Thyroid gland (tissue), 4 donors: ENCODE data around the gene PMP22. TPM values are rescaled to one million over a fixed set of nuclear protein-coding genes. Genes with fewer than 3 reads are reported as not detected.

Source experiments
- DNase-seq, 2 donors: peaks; one replicate each; pipeline ENCODE4 v3.0.0-alpha.2; 2019
- H3K27ac ChIP-seq, 3 donors: fragments of 200-600 bp; sonication (generic); 1 replicate in 2 of 3; 2 replicates in 1 of 3; pipeline ENCODE4 v1.5.1; 2016 to 2019; ENCODE audit warnings: mild to moderate bottlenecking in 1 of 3, moderate library complexity in 1 of 3
- H3K27me3 ChIP-seq: fragments of 200-600 bp; sonication (generic); one replicate; pipeline ENCODE4 v1.5.1; 2019
- H3K36me3 ChIP-seq, 2 donors: fragments of 200-600 bp; sonication (generic); one replicate each; pipeline ENCODE4 v1.5.1; 2016 to 2019
- H3K4me1 ChIP-seq, 2 donors: fragments of 200-600 bp; sonication (generic); one replicate each; pipeline ENCODE4 v1.5.1; 2017 to 2019
- H3K4me3 ChIP-seq, 3 donors: fragments of 200-600 bp; sonication (generic); replicated peaks in 1 of 3; 1 replicate in 2 of 3; 2 replicates in 1 of 3; pipeline ENCODE4 v1.5.1; 2016; ENCODE audit warnings: mild to moderate bottlenecking in 1 of 3
- H3K9me3 ChIP-seq: fragments of 200-600 bp; sonication (generic); one replicate; pipeline ENCODE4 v1.5.1; 2017
- CTCF ChIP-seq, 6 experiments: fragments of 200-600 bp in 3 of 6; fragments of 450-650 bp in 3 of 6; sonication (generic) in 3 of 6; IDR thresholded peaks; one replicate each; pipeline ENCODE4 v1.5.1; 2016 to 2019; ENCODE audit warnings: antibody characterized with exemption in 6 of 6, mild to moderate bottlenecking in 2 of 6, inconsistent platforms in 1 of 6, moderate library complexity in 1 of 6
- POLR2A ChIP-seq, 2 donors: fragments of 450-650 bp; IDR thresholded peaks; one replicate each; pipeline ENCODE4 v1.6.1; 2017; ENCODE audit warnings: antibody characterized with exemption in 2 of 2, mild to moderate bottlenecking in 2 of 2, moderate library complexity in 1 of 2
- WGBS, 2 donors: methylation state at CpG; one replicate each; pipeline ENCODE4 v1.1.5; 2017; 5-methylcytosine and 5-hydroxymethylcytosine counted together
- intact Hi-C: fragments of 100-400 bp; cut with DNase I; formaldehyde crosslinking; loops from one replicate; pipeline ENCODE4 v1.15.1; 2023
- total RNA-seq, 4 donors: library from RNA; depleted of rRNA; stranded (reverse); fragments of >200 nt; gene quantifications; one replicate each; pipeline ENCODE4 v1.2.3, GENCODE V29; 2016

The PMP22 gene
- total RNA-seq, 4 donors from 2014 or later: 61.0 to 254 (median 109) TPM

- Histone ChIP-seq H3K36me3 (no peaks in the 10 kb centered on the region), H3K27me3 (no peaks in the 10 kb centered on the region), H3K4me1 (peaks cover 10 to 22% of the 10 kb centered on the region in 2 donors), H3K27ac (no peak overlapping the region), H3K4me3 (no peak overlapping the region), H3K9me3 (no peaks in the 10 kb centered on the region)
- TF ChIP-seq POLR2A (IDR thresholded peaks at IDR 0.05) (no peak), CTCF (IDR thresholded peaks at IDR 0.05) (no peak)
- intact Hi-C loops: no loop called here
- WGBS, 2 donors: 49 to 66% methylated on average over 4 of the region's 4 CpGs
- peak in 1 of 2 donors; percentile 31 for DNase-seq
Measured at GRCh38 chr17:15287538-15288267, 22.6 kb upstream of the PMP22 start.

- H3K27me3 ChIP-seq: no peaks in the 10 kb centered on the region
- H3K4me3 ChIP-seq: no peak overlapping the region
- no peak for DNase-seq
- no peak overlapping the region for H3K27ac ChIP-seq
- TF ChIP-seq POLR2A (IDR thresholded peaks at IDR 0.05): no peak
- no peak for TF ChIP-seq CTCF (IDR thresholded peaks at IDR 0.05)
- H3K9me3 ChIP-seq: no peaks in the 10 kb centered on the region
- no peaks in the 10 kb centered on the region for H3K36me3 ChIP-seq
- intact Hi-C loops: no loop called here
- WGBS, 2 donors: 86 to 91% methylated on average over 6 of the region's 6 CpGs
- H3K4me1 ChIP-seq: peaks cover 0 to 5% of the 10 kb centered on the region in 2 donors
Measured at GRCh38 chr17:15285466-15285865, 20.3 kb upstream of the PMP22 start.

GRCh38 chr17:15284537-15284936 lies 19.4 kb upstream of the PMP22 start:
- no peak for TF ChIP-seq CTCF (IDR thresholded peaks at IDR 0.05)
- TF ChIP-seq POLR2A (IDR thresholded peaks at IDR 0.05): no peak
- WGBS, 2 donors: 58 to 62% methylated on average over 2 of the region's 2 CpGs

GRCh38 chr17:15284107-15284506 lies 19.0 kb upstream of the PMP22 start:
- no peaks in the 10 kb centered on the region for H3K36me3 ChIP-seq
- intact Hi-C loops: no loop called here
- H3K4me3 ChIP-seq: no peak overlapping the region
- no peaks in the 10 kb centered on the region for H3K27me3 ChIP-seq
- peaks cover 0 to 5% of the 10 kb centered on the region in 2 donors for H3K4me1 ChIP-seq
- H3K9me3 ChIP-seq: no peaks in the 10 kb centered on the region
- no peak for DNase-seq
- no peak overlapping the region for H3K27ac ChIP-seq
- 88 to 90% methylated on average over 6 of the region's 6 CpGs for WGBS, 2 donors
- TF ChIP-seq POLR2A (IDR thresholded peaks at IDR 0.05) (no peak), CTCF (IDR thresholded peaks at IDR 0.05) (no peak)

More at GRCh38 chr17:15284537-15284936, 19.4 kb upstream of the PMP22 start:
- no peaks in the 10 kb centered on the region for H3K36me3 ChIP-seq
- no peak for DNase-seq
- H3K27ac ChIP-seq: no peak overlapping the region
- no peak overlapping the region for H3K4me3 ChIP-seq
- intact Hi-C loops: no loop called here
- H3K9me3 ChIP-seq: no peaks in the 10 kb centered on the region
- peaks cover 0 to 5% of the 10 kb centered on the region in 2 donors for H3K4me1 ChIP-seq
- no peaks in the 10 kb centered on the region for H3K27me3 ChIP-seq

- Histone ChIP-seq H3K4me1 (peaks cover 8 to 15% of the 10 kb centered on the region in 2 donors), H3K27me3 (no peaks in the 10 kb centered on the region), H3K4me3 (no peak overlapping the region), H3K9me3 (no peaks in the 10 kb centered on the region), H3K36me3 (no peaks in the 10 kb centered on the region), H3K27ac (no peak overlapping the region)
- intact Hi-C loops: no loop called here
- 86 to 88% methylated on average over 3 of the region's 3 CpGs for WGBS, 2 donors
- TF ChIP-seq POLR2A (IDR thresholded peaks at IDR 0.05) (no peak), CTCF (IDR thresholded peaks at IDR 0.05) (no peak)
- DNase-seq: no peak
Measured at GRCh38 chr17:15281909-15282308, 16.8 kb upstream of the PMP22 start.
